ENCODE data around the gene EFL1.
"Not testable (repeated sequence)": the region's sequence is repeated elsewhere in the genome, so short reads cannot be mapped to it uniquely, and the experiment has no call there.

EFL1 gene

GRCh38 chr15:82281276-82281675 is 18.7 kb upstream of the EFL1 start:
- not testable (repeated sequence) for DNase-seq (ENCODE audit: low read depth)

GRCh38 chr15:82275410-82275809 is 12.9 kb upstream of the EFL1 start:
- no peak for DNase-seq (ENCODE audit: low read depth)

- DNase-seq (ENCODE audit: low read depth) = no peak
Observed at GRCh38 chr15:82272154-82272553, 9.6 kb upstream of the EFL1 start.

GRCh38 chr15:82268454-82268853 is 5.9 kb upstream of the EFL1 start:
- not testable (repeated sequence) for DNase-seq (ENCODE audit: low read depth)

- not testable (repeated sequence) for DNase-seq (ENCODE audit: low read depth)
Observed at GRCh38 chr15:82267137-82267536, 4.6 kb upstream of the EFL1 start.

GRCh38 chr15:82263350-82263749 is 816 bp upstream of the EFL1 start:
- DNase-seq (ENCODE audit: low read depth) = no peak

GRCh38 chr15:82261566-82262421 is 740 bp downstream of the EFL1 start:
- DNase-seq (ENCODE audit: low read depth) = not testable (repeated sequence)

GRCh38 chr15:82248261-82248660 is 14.3 kb downstream of the EFL1 start:
- not testable (repeated sequence) for DNase-seq (ENCODE audit: low read depth)

- DNase-seq (ENCODE audit: low read depth) = not testable (repeated sequence)
Observed at GRCh38 chr15:82245956-82246355, 16.6 kb downstream of the EFL1 start.

GRCh38 chr15:82243644-82244043 is 18.9 kb downstream of the EFL1 start:
- not testable (repeated sequence) for DNase-seq (ENCODE audit: low read depth)

- DNase-seq (ENCODE audit: low read depth) = not testable (repeated sequence)
Observed at GRCh38 chr15:82241836-82242499, 20.6 kb downstream of the EFL1 start.

GRCh38 chr15:82239685-82240391 is 22.7 kb downstream of the EFL1 start:
- DNase-seq (ENCODE audit: low read depth) = no peak

GRCh38 chr15:82237944-82238534 is 24.5 kb downstream of the EFL1 start:
- DNase-seq (ENCODE audit: low read depth) = not testable (repeated sequence)

- DNase-seq (ENCODE audit: low read depth) = no peak
Observed at GRCh38 chr15:82231842-82232241, 30.7 kb downstream of the EFL1 start.

GRCh38 chr15:82231233-82231632 is 31.3 kb downstream of the EFL1 start:
- no peak for DNase-seq (ENCODE audit: low read depth)

- no peak for DNase-seq (ENCODE audit: low read depth)
Observed at GRCh38 chr15:82228750-82229149, 33.8 kb downstream of the EFL1 start.

GRCh38 chr15:82221535-82221934 is 41.0 kb downstream of the EFL1 start:
- DNase-seq (ENCODE audit: low read depth) = not testable (repeated sequence)

GRCh38 chr15:82216092-82216491 is 46.4 kb downstream of the EFL1 start:
- DNase-seq (ENCODE audit: low read depth) = not testable (repeated sequence)

GRCh38 chr15:82212201-82212600 is 50.3 kb downstream of the EFL1 start:
- DNase-seq (ENCODE audit: low read depth) = not testable (repeated sequence)

- not testable (repeated sequence) for DNase-seq (ENCODE audit: low read depth)
Observed at GRCh38 chr15:82210066-82210597, 52.4 kb downstream of the EFL1 start.

- DNase-seq (ENCODE audit: low read depth) = not testable (repeated sequence)
Observed at GRCh38 chr15:82204575-82204974, 58.0 kb downstream of the EFL1 start.
